Esophagus (tissue), 2 donors: ENCODE data around the gene MYO1C. TPM values are rescaled to one million over a fixed set of nuclear protein-coding genes. Genes with fewer than 3 reads are reported as not detected.

ENCODE experiments used
- H3K27ac ChIP-seq, 2 donors: one replicate each; pipeline ENCODE4 v1.5.1; 2013; ENCODE audit warnings: low read depth in 2 of 2, mild to moderate bottlenecking in 2 of 2, inconsistent platforms in 1 of 2, low read length in 1 of 2, moderate library complexity in 1 of 2
- H3K27me3 ChIP-seq, 2 donors: one replicate each; pipeline ENCODE4 v1.6.1; 2013; ENCODE audit warnings: low read length in 2 of 2, control low read depth in 1 of 2, mild to moderate bottlenecking in 1 of 2; ENCODE audit not compliant: insufficient read depth in 2 of 2, control insufficient read depth in 1 of 2
- H3K36me3 ChIP-seq, 2 donors: one replicate each; pipeline ENCODE4 v1.6.1; 2013; ENCODE audit warnings: low read length in 1 of 2; ENCODE audit not compliant: control insufficient read depth in 2 of 2, insufficient read depth in 2 of 2
- H3K4me1 ChIP-seq, 2 donors: one replicate each; pipeline ENCODE4 v1.6.1; 2013; ENCODE audit warnings: low read length in 1 of 2; ENCODE audit not compliant: control insufficient read depth in 2 of 2, insufficient read depth in 2 of 2
- H3K4me3 ChIP-seq, 2 donors: one replicate each; pipeline ENCODE4 v1.5.1; 2013; ENCODE audit warnings: low read length in 2 of 2, mild to moderate bottlenecking in 2 of 2, low read depth in 1 of 2, moderate library complexity in 1 of 2
- H3K9me3 ChIP-seq, 2 donors: one replicate each; pipeline ENCODE4 v1.6.1; 2013; ENCODE audit warnings: mild to moderate bottlenecking in 2 of 2, low read depth in 1 of 2, low read length in 1 of 2, moderate library complexity in 1 of 2; ENCODE audit not compliant: control insufficient read depth in 2 of 2, insufficient read depth in 1 of 2
- WGBS, 2 donors: extraction: QIAGEN DNeasy Blood & Tissue Kit; methylation state at CpG; one replicate each; pipeline ENCODE4 v1.1.7; 2013; 5-methylcytosine and 5-hydroxymethylcytosine counted together
- polyA plus RNA-seq, 2 donors: library from polyadenylated mRNA; stranded (reverse); fragments of 200-250 nt; gene quantifications; one replicate each; pipeline ENCODE4 v1.2.3, GENCODE V29; 2013
- donor health status: healthy with polysubstance abuse.
- donor health status: Bipolar disorder and iron deficiency.

Gene MYO1C
- polyA plus RNA-seq, 2 donors, result 42.0 to 45.0 TPM

DNA sequence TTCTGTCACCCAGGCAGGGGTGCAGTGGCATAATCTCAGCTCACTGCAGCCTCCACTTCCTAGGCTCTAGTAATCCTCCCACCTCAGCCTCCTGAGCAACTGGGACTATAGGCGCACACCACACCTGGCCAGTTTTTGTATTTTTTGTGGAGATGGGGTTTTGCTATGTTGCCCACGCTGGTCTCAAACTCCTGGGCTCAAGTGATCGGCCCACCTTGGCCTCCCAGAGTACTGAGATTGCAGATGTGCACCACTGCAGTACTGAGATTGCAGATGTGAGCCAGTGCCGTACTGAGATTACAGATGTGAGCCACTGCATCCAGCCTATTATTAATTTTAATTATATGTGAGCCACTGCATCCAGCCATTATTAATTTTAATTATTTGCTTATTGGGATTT is 50.3 kb downstream of the MYO1C start:
- H3K36me3 ChIP-seq, result peaks cover 2 to 5% of the 10 kb centered on the region in 2 donors
- WGBS, 2 donors, result 95 to 99% methylated on average over 4 of the region's 4 CpGs
- no peaks in the 10 kb centered on the region for H3K27me3 ChIP-seq
- H3K9me3 ChIP-seq, result no peaks in the 10 kb centered on the region
- peaks cover 0 to 7% of the 10 kb centered on the region in 2 donors for H3K4me1 ChIP-seq
- H3K4me3 ChIP-seq, result no peak overlapping the region
- no peak overlapping the region for H3K27ac ChIP-seq

DNA sequence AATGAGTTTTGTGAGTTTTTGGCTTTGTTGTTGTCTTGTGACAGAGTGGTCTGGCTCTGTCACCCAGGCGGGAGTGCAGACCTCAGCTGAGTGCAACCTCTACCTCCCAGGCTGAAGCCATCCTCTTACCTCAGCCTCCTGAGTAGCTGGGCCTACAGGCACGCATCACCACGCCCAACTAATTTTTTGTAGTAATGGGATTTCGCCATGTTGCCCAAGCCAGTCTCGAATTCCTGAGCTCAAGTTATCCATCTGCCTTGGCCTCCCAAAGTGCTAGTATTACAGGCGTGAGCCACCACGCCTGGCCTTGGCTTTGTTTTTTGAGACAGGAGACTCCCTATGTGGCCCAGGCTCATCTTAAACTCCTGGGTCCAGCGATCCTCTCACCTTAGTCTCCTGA is 51.6 kb downstream of the MYO1C start:
- Histone ChIP-seq H3K27me3 (no peaks in the 10 kb centered on the region), H3K4me1 (peaks cover under 1 to 3% of the 10 kb centered on the region in 2 donors), H3K36me3 (peaks cover 9 to 11% of the 10 kb centered on the region in 2 donors), H3K4me3 (no peak overlapping the region), H3K27ac (no peak overlapping the region), H3K9me3 (no peaks in the 10 kb centered on the region)
- WGBS, 2 donors, result 93 to 95% methylated on average over 8 of the region's 8 CpGs

DNA sequence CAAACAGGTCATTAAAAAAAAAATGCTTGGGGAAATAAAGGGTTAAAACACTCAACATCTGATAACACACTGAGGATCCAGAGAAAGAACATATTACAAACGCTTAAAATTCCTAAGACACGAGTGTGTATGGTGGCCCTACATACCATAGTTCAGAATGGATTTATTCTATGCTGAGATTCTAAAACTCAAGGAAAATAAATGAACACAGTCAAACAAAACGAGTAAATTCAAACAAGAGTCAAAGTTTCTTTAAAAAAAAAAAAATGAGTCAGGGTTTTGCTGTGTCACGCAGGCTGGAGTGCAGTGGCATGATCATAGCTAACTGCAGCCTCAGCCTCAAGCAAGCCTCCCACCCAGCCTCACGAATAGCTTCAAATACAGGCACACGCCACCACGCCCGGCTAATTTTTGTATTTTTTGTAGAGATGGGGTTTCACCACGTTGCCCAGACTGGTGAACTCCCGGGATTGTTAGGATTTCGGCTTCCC is 53.8 kb downstream of the MYO1C start:
- Histone ChIP-seq H3K27ac (no peak overlapping the region), H3K36me3 (peaks cover 10 to 17% of the 10 kb centered on the region in 2 donors), H3K4me1 (peaks cover 0 to 3% of the 10 kb centered on the region in 2 donors), H3K4me3 (no peak overlapping the region), H3K9me3 (no peaks in the 10 kb centered on the region), H3K27me3 (no peaks in the 10 kb centered on the region)
- WGBS, 2 donors, result 65 to 69% methylated on average over 11 of the region's 11 CpGs

DNA sequence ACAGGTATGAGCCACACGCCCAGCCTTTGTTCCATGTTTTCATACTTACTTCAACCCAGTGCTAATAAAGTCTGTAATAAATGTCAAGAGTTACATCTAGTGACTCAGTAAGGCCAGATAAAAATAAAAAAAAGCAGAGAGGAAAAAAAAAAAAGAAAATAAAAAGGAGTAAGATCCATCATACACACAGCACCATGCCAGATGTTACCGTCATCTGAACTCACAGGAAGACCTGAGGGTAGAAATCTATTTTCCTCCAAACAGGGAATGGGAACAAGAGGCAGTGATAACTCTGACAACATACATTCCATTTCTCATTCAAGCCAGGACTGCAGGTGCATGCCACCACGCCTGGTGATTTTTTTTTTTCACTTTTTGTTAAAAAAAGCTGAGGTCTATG is 57.2 kb downstream of the MYO1C start:
- Histone ChIP-seq H3K4me1 (peaks cover 0 to 3% of the 10 kb centered on the region in 2 donors), H3K27ac (no peak overlapping the region), H3K4me3 (no peak overlapping the region), H3K36me3 (peaks cover 10 to 20% of the 10 kb centered on the region in 2 donors), H3K27me3 (no peaks in the 10 kb centered on the region), H3K9me3 (no peaks in the 10 kb centered on the region)
- 83 to 89% methylated on average over 3 of the region's 3 CpGs for WGBS, 2 donors

DNA sequence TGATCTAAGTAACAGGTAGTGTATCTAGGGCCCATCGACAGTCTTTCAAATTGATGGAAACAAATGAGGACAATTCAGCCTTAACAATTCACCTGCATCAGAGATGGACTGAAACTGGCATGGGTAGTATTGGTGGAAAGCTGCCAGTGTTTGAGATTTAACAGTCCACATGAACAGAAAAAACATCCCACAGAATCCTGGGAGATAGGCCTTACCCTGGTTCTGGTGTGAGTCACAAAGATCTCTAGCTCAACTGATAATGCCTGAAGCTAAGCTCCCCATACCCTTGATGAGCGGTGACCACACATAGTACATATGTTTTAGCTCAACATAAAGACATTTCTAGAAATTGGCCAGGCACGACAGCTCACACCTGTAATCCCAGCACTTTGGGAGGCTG is 58.3 kb downstream of the MYO1C start:
- peaks cover 0 to 3% of the 10 kb centered on the region in 2 donors for H3K4me1 ChIP-seq
- H3K9me3 ChIP-seq, result no peaks in the 10 kb centered on the region
- 91 to 92% methylated on average over 3 of the region's 3 CpGs for WGBS, 2 donors
- no peak overlapping the region for H3K4me3 ChIP-seq
- H3K27me3 ChIP-seq, result no peaks in the 10 kb centered on the region
- H3K36me3 ChIP-seq, result peaks cover 10 to 20% of the 10 kb centered on the region in 2 donors
- no peak overlapping the region for H3K27ac ChIP-seq

DNA sequence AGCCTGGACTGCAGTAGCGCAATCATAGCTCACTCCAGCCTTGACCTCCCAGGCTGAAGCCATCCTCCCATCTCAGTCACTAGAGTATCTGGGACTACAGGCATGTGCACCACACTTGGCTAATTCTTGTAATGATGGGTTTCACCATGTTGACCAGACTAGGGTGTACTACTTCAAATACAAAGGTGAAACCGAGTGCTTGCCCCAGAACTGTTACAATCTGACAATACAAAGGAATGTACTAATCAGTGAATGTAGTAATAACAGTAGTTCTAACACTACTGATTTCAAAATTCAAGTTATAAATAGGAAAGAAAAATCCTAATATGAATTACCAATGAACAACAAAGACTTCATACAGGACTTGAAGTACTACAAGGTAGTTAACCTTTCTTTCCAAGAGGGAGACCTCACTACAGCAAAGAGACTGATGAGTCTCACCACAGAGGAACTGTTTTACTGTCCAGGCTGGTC is 60.8 kb downstream of the MYO1C start:
- Histone ChIP-seq H3K27ac (no peak overlapping the region), H3K36me3 (peaks cover 8 to 14% of the 10 kb centered on the region in 2 donors), H3K4me3 (no peak overlapping the region), H3K9me3 (no peaks in the 10 kb centered on the region), H3K27me3 (no peaks in the 10 kb centered on the region), H3K4me1 (peaks cover 0 to 2% of the 10 kb centered on the region in 2 donors)
- 85 to 87% methylated on average over 2 of the region's 2 CpGs for WGBS, 2 donors

DNA sequence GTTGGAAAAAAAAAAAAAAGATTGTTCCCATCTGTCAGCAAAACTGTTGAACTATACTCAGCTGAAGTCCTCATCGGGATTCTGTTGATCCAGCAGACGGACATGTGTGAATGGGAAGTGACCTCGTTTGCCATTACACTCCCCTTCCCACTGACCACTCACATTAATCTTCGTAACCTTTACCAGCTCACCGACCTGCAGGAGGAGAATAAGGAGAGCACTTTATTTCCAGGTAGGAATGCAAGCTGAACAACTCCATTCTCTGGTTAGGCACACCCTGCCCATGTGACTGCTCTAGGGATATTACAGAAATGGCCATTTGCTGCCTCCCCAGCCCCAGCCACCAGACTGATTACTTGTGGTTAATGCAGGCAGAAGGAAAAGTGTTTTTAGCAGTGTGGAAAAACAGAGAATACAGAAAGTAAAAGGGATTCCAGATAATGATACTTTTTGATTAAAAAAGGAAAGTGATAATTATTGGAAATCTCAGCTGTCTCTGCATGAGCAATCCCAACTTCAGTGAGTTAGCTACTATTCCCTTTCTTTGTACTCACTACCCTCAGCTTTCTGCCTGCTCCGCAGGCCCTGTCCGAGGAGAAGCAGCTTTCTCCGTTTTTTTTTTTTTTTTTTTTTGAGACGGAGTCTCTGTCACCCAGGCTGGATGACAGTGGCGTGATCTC is 68.9 kb downstream of the MYO1C start:
- 76 to 77% methylated on average over 10 of the region's 10 CpGs for WGBS, 2 donors
- Histone ChIP-seq H3K9me3 (no peaks in the 10 kb centered on the region), H3K27ac (peak overlapping the region in 1 of 2 donors; percentile 34), H3K36me3 (peaks cover 2 to 20% of the 10 kb centered on the region in 2 donors), H3K4me1 (no peaks in the 10 kb centered on the region), H3K4me3 (no peak overlapping the region), H3K27me3 (no peaks in the 10 kb centered on the region)

DNA sequence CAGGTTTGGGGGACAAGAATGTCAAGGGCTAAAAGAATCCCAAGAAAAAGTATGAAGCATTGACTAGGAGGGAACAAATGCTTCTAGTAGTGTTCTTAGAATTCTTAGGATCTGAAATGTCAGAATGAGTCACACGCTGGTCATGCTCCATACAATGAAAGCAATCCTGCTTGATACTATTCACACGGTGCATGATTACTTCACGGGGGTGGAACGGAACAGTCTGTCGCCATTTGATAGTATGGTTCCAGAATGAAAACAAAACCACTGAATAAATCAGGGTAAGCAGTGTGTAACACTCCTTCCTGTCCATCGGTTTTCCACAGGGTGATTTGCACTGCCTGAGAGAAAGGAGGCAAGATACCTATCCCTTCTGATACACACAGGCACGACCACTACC is 69.6 kb downstream of the MYO1C start:
- Histone ChIP-seq H3K4me1 (no peaks in the 10 kb centered on the region), H3K4me3 (no peak overlapping the region), H3K36me3 (peaks cover 2 to 20% of the 10 kb centered on the region in 2 donors), H3K27ac (peak overlapping the region; percentile 26 to 78), H3K9me3 (no peaks in the 10 kb centered on the region), H3K27me3 (no peaks in the 10 kb centered on the region)
- 44 to 54% methylated on average over 7 of the region's 7 CpGs for WGBS, 2 donors

DNA sequence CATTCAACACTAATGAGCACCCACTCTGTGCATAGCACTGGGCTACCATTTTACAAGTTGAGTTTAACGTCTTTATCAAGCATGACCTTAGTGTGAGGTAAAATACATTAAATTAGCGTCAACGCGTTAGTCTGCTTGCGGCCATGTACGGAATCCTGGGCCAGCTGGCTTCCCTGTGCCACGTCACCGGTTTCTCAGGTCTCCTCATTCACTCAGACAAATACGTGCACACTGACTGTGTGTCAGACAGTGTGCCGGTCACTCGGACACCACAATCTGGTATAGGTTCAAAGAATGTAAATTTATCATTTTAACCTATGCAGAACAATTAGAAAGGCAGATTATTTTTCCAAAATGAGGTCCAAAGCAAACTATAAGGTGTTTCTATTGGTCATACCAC is 71.0 kb downstream of the MYO1C start:
- Histone ChIP-seq H3K9me3 (no peaks in the 10 kb centered on the region), H3K27me3 (no peaks in the 10 kb centered on the region)
- WGBS, 2 donors, result 94 to 95% methylated on average over 11 of the region's 11 CpGs

DNA sequence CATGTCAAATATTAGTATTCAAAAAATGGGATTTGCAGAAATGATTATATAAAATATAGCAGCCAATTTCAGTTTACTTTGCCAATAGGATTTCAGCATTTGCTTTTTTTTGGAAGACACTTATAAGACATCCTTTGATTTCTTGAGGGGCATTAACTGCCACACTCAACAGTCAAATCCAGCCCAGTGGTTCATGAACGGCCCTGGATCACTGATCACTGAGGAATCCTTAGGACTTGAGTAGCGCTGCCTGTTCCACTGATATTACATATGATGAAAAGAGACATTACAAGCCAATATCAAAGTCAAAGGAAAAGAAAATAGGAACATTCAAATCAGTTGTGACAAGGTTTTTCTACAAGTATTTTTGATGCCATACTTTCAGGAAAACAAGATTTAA is 71.5 kb downstream of the MYO1C start:
- Histone ChIP-seq H3K27ac (no peak overlapping the region), H3K4me3 (no peak overlapping the region), H3K27me3 (no peaks in the 10 kb centered on the region), H3K36me3 (peaks cover 2 to 16% of the 10 kb centered on the region in 2 donors), H3K4me1 (no peaks in the 10 kb centered on the region), H3K9me3 (no peaks in the 10 kb centered on the region)
- 81 to 90% methylated on average over 2 of the region's 2 CpGs for WGBS, 2 donors

More for the DNA sequence above, 71.0 kb downstream of the MYO1C start:
- Histone ChIP-seq H3K4me3 (no peak overlapping the region), H3K4me1 (no peaks in the 10 kb centered on the region), H3K27ac (no peak overlapping the region), H3K36me3 (peaks cover 2 to 20% of the 10 kb centered on the region in 2 donors)
